Right lobe of liver (tissue), 4 donors: ENCODE results near the gene CLNK.
A peak's percentile ranks its signal among the peaks of the same experiment; 100 is the strongest.

Source experiments
- CTCF ChIP-seq, 4 donors: fragments of 200-600 bp in 3 of 4; fragments of 450-650 bp in 1 of 4; IDR thresholded peaks; one replicate each; pipeline versions ENCODE4 v1.5.1 to v1.8.0; 2016 to 2022; ENCODE audit warnings: antibody characterized with exemption in 4 of 4, mild to moderate bottlenecking in 2 of 4
- POLR2A ChIP-seq: fragments of 450-650 bp; IDR thresholded peaks from one replicate; pipeline ENCODE4 v1.6.1; 2017; ENCODE audit warnings: antibody characterized with exemption, mild to moderate bottlenecking
- donor health status: DM: no; HTN: no; CAD: no.
- donor health status: DM: no; HTN: no; CAD: no.
- donor health status: DM: no; HTN: yes; CAD: no.

- peak in 1 of 4 donors; percentile 5 for TF ChIP-seq CTCF (IDR thresholded peaks at IDR 0.05)
- no peak for TF ChIP-seq POLR2A
Measured at GRCh38 chr4:10622728-10623127, 61.8 kb downstream of the CLNK start.
